Adipose tissue (tissue), 3 donors: Measurements from ENCODE around the gene NOD1. TPM values are rescaled to one million over a fixed set of nuclear protein-coding genes. Genes with fewer than 3 reads are reported as not detected.
"Not testable (repeated sequence)": the region's sequence is repeated elsewhere in the genome, so short reads cannot be mapped to it uniquely, and the experiment has no call there.

Experiments
- H3K27ac ChIP-seq: one replicate; pipeline ENCODE4 v1.5.1; 2013; ENCODE audit warnings: low read depth, low read length
- WGBS, 3 donors: extraction: QIAGEN DNeasy Blood & Tissue Kit; methylation state at CpG; one replicate each; pipeline ENCODE4 v1.1.7; 2013; 5-methylcytosine and 5-hydroxymethylcytosine counted together
- polyA plus RNA-seq, 3 donors: library from polyadenylated mRNA; stranded (reverse); fragments of 200-250 nt; gene quantifications; one replicate each; pipeline ENCODE4 v1.2.3, GENCODE V29; 2013
- donor health status: healthy with polysubstance abuse.
- donor health status: Bipolar disorder and iron deficiency.
- donor health status: healthy.

NOD1 gene
- polyA plus RNA-seq, 3 donors: 2.7 to 24.1 (median 18.8) TPM

DNA sequence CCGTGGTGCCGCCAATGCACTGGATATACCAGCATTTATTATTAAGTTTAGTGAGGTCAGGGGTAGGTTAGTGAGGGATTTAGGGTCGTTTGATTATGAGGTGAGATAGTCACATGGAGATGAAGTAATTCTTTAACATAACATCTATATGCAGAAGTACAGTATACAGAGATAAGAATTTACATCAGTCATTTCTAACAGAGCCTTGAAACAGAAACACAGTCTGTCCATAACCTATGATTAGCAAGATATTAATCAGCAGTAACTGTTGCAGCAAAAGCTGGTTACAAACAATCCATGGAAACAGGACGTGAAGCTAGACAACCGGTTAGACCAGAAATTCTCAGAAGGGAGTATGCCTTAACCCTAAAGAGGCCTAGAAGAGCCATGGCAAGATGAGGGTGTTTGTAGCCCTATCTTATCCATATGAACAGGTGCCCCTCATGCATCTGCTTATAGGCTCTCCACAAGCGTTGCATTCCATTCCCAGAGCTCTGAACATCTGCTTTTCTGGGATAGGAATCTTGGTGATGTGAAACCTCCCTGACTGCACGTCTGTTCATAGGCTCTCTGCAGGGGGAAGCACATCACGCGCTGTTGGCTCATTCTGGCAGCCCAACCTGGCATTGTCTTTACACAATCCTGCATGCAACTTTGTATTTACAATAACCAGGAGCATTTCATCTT, 30.7 kb upstream of the NOD1 start:
- WGBS, 3 donors: 34 to 69% (median 55%) methylated on average over 9 of the region's 9 CpGs
- not testable (repeated sequence) for H3K27ac ChIP-seq

DNA sequence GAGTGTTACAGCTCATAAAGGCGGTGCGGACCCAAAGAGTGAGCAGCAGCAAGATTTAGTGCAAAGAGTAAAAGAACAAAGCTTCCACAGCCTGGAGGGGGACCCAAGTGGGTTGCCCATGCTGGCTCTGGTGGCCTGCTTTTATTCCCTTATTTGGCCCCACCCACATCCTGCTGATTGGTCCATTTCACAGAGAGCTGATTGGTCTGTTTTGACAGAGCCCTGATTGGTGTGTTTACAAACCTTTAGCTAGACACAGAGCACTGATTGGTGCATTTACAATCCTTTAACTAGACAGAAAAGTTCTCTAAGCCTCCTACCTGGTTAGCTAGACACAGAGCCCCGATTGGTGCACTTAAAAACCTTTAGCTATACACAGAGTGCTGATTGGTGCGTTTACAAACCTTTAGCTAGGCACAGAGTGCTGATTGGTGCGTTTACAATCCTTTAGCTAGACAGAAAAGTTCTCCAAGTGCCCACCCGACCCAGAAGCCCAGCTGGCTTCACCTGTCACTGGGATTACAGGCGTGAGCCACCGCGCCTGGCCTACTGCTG, 28.8 kb upstream of the NOD1 start:
- WGBS, 3 donors: 94 to 96% (median 95%) methylated on average over 9 of the region's 9 CpGs
- not testable (repeated sequence) for H3K27ac ChIP-seq

DNA sequence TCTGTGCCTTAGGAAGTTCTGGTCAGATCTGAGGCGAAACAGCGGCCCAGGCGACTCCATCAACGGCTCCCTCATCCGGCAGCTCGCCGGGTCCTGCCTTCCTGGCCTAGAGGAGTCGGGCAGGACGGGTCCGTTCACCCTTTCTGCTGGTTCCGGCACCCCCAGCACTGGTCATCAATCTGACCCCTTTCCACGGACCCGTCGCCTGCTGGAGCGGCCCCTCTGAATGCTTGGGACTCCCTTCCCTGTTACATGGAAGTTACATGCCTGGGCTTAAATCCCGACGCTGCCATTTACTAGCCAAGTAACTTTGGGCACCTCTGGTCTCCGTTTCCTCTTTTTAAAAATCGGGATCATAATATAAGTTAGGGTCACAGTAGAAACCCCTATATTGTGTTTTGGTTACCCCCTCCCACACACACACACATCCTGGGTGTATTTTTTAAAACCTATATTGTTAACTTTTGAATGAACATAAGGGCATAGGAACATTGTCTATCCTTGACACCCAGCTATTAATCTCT, 26.7 kb upstream of the NOD1 start:
- peak overlapping the region; percentile 30 for H3K27ac ChIP-seq
- WGBS, 3 donors: 9 to 11% (median 9%) methylated on average over 19 of the region's 19 CpGs

DNA sequence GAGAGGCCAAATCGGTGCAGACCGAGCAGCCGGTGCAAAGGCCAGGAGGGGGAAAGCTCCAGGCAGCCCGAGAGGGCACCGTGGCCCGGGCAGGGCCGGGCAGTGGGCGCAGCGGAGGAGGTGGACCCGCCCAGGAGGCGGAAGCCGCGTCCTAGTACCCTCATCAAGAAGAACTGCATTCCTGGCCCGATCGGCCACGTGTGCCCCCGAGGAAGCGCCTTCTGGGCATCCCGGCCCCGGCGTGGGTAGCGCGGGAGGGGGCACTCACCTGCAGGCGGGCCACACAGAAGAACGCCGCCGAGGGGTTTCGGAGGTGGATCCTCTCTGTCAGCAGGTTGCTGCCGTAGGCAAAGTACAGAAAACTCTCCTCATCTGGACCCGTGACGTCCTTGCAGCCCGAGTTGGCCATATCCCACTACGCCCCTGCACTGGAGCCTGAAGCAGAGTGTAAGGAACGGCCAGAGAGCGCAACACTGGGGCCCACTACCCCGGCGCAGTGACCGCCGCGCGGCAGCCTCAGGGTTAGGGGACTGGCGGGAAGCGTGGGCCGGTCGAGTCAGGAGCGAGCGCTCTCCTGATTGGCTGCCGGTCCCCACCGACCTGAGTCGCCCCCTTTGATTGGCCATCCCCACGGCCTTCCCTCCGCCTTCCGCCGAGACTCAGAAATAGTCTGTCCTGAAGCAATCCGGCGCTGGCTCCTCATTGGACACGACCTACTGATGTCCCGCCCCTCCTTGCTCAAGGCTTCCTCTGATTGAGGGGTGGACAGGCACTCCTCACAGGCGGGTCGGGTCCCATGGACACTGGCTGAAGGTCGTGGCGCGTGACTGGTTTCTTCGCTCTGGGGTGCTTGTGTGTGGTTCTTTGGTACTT, 26.0 kb upstream of the NOD1 start, which contains the start of gene GGCT:
GGCT (minus strand) TSS at position 529 of the 873 bp plus-strand sequence; CDS start at position 409, 120 bp downstream.
- peak within 1 kb of the TSS; percentile 30 for H3K27ac ChIP-seq
- WGBS, 3 donors: 0 to 1% (median 1%) methylated on average over 61 to 64 of the region's 64 CpGs

GRCh38 chr7:30503274-30504212, 25.0 kb upstream of the NOD1 start:
- WGBS, 3 donors: 44 to 50% (median 46%) methylated on average over 15 of the region's 15 CpGs
- no peak overlapping the region for H3K27ac ChIP-seq

- 77 to 94% (median 90%) methylated on average over 2 of the region's 2 CpGs for WGBS, 3 donors
- H3K27ac ChIP-seq: no peak overlapping the region
Measured at GRCh38 chr7:30502470-30503251, 24.1 kb upstream of the NOD1 start.

DNA sequence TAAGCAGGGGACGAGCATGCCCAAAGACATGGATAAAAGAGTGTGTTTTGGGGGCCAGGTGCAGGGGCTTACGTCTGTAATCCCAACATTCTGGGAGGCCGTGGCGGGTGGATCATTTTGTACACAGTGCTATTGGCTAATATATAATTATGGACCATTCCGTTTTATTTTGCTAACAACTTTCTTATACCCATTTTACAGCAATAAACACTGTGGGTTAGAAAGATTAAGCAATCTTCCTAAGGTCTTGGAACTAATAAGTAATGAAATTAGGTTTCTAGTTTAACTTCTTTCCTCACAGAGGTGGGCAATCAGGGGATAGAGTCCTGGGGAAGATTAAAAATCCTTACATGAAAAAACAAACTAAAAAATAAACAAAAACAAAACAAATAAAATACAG, 22.7 kb upstream of the NOD1 start:
- WGBS, 3 donors: 94 to 96% (median 96%) methylated on average over 5 of the region's 5 CpGs
- H3K27ac ChIP-seq: no peak overlapping the region

DNA sequence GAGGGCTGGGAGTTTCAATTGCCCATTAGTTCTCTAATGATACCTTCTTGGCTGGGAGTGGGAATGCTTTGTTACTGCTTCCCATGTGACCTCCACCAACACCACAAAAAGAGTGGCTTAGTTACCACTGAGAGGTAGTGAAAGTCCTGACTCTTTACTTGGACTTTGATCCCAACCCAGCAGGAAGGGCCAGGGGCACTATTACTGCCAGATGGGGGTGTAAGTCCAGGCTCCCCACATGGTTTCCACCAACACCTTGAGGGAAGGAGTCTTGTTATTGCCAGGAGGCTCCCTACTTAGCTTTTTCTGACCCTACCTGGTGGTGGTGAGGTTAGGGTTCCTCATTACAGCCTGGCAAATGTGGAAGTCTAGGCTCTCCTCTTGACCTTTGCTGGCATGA, 14.6 kb upstream of the NOD1 start:
- H3K27ac ChIP-seq: no peak overlapping the region

GRCh38 chr7:30491417-30491816, 12.8 kb upstream of the NOD1 start:
- no peak overlapping the region for H3K27ac ChIP-seq

DNA sequence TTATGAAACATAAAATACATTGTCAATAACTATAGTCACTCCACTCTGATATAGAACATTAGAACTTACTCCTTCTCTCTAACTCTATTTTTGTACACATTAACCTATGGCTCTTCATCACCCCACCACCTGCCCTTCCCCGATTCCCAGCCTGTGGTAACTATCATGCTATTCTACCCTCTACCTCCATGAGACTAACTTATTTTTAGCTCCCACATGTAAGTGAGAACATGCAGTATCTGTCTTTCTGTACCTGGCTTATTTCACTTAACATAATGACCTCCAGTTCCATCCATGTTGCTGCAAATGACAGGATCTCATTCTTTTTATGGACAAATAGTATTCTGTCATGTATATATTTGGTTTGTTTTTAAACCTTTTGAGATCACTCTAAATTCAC, 8.8 kb upstream of the NOD1 start:
- H3K27ac ChIP-seq: no peak overlapping the region
- WGBS, 3 donors: 84 to 97% (median 85%) methylated on average over 1 of the region's 1 CpG

DNA sequence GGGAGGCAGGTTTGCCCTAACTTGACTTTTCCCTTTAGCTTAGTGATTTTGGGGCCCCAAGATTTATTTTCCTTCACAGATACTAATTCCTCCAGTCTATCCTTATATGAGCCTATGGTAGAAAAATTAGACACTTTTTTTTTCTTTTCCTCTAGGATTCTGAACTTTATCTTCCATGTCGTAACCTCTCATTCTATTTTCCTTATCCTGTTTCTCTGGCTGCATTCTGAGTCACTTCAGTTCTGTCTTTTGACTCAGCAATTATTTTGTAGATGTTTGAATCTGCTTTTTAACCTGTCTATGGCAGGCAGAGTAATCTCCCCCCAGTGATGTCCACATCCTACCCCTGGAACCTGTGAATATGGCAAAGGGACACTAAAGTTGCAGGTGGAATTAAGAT, 7.1 kb upstream of the NOD1 start:
- no peak overlapping the region for H3K27ac ChIP-seq
- 95 to 100% (median 97%) methylated on average over 1 of the region's 1 CpG for WGBS, 3 donors

GRCh38 chr7:30481416-30481815, 2.8 kb upstream of the NOD1 start:
- 91 to 97% (median 95%) methylated on average over 9 of the region's 9 CpGs for WGBS, 3 donors
- H3K27ac ChIP-seq: not testable (repeated sequence)

DNA sequence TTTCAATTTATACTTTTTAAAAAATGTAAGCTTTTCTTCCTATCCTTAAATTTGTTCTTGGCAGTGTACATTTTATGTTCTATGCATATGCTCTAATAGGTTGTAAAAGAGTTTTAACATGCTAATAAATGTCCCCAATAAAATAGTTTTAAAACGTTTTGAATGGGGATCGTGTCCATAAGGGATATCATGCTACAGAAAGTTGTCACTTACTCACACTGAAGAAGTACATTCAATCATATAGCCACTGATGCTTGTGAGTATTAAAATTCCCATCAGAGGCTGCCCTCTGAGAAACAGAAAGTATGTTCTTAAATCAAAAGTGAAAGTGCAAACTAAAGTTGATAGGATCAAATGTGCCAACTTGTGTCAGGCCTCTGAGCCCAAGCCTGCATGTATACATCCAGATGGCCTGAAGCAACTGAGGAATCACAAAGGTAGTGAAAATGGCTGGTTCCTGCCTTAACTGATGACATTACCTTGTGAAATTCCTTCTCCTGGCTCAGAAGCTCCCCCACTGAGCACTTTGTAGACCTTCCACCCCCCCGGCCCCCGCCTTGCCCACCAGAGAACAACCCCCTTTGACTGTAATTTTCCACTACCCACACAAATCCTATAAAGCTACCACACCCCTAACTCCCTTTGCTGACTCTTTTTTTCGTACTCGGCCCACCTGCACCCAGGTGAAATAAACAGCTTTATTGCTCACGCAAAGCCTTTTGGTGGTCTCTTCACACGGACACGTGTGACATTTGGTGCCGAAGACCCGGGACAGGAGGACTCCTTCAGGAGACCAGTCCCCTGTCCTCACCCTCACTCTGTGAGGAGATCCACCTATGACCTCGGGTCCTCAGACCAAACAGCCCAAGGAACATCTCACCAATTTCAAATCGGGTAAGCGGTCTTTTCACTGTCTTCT, 877 bp upstream of the NOD1 start:
- H3K27ac ChIP-seq: no peak overlapping the region
- WGBS, 3 donors: 85 to 89% (median 85%) methylated on average over 14 of the region's 14 CpGs

DNA sequence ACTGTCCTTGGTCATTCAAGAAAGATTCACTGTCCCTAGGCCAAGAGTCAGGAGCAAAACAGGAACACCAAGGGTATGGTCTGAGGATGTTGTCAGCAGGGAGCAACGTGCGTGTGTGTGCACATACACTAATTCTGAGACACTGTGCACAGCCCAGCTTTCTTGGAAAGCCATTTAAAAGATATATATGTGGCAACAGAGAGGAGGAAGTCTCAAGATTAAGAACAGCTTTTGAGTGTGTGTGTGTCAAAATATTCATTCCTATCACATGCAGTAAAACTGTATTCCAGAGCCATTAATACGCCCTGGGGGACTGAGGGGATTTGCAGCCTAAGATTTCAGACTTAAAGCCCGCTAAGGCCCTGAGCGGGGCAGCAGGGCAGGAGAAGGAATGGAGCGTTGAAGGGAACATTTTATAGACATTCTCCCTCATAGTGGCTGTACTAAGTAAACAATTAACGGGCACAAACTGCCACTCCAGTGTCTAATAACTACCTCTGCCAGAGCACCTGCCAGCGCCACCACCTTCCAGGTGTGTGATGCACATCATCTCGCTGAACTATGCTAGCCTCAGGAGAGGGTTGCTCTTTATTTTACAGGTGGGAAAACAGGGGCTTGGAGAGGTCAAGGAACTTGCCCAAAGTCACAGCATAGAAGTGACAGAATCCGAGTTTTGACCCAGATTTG, 2.0 kb downstream of the NOD1 start:
- H3K27ac ChIP-seq: no peak overlapping the region
- WGBS, 3 donors: 62 to 72% (median 71%) methylated on average over 10 of the region's 10 CpGs

GRCh38 chr7:30475580-30475979, 3.0 kb downstream of the NOD1 start:
- no peak overlapping the region for H3K27ac ChIP-seq
- WGBS, 3 donors: 38 to 59% (median 58%) methylated on average over 6 of the region's 6 CpGs

GRCh38 chr7:30474893-30475292, 3.7 kb downstream of the NOD1 start:
- no peak overlapping the region for H3K27ac ChIP-seq
- 34 to 59% (median 34%) methylated on average over 2 of the region's 2 CpGs for WGBS, 3 donors
